H1 (cell line): ENCODE results near the gene NOP16. TPM values are rescaled to one million over a fixed set of nuclear protein-coding genes. Genes with fewer than 3 reads are reported as not detected.

Source experiments
- CTCF ChIA-PET: fragments of 300-600 bp; sonication (Branson Sonifier 250); formaldehyde crosslinking; loops from one replicate; lab custom pipeline; 2021; ENCODE audit not compliant: partially characterized antibody; lab: Charles Lee
- POLR2A ChIA-PET: fragments of 300-600 bp; sonication (Branson Sonifier 250); formaldehyde crosslinking; loops from one replicate; lab custom pipeline; 2021; ENCODE audit warnings: inconsistent platforms; ENCODE audit not compliant: partially characterized antibody; lab: Charles Lee
- DNase-seq, 2 experiments: peaks; one replicate each; pipeline versions ENCODE4 v3.0.0 to v3.0.0-alpha.2; 2010 to 2022; ENCODE audit warnings: low spot score in 2 of 2, low read depth in 1 of 2, mixed read lengths in 1 of 2
- FAIRE-seq: peaks from 2 replicates; lab custom pipeline; 2011; peaks lifted over from hg19 to GRCh38; lab: Jason Lieb, UNC
- H2AFZ ChIP-seq: 2 replicates; pipeline ENCODE4 v1.8.1; 2012; ENCODE audit warnings: low read length, inconsistent platforms
- H2AK5ac ChIP-seq: 2 replicates; pipeline ENCODE4 v1.6.1; 2013; ENCODE audit warnings: low read depth, low read length
- H2BK120ac ChIP-seq: replicated peaks from 2 replicates; pipeline ENCODE3; 2013; ENCODE audit warnings: low read depth, low read length, inconsistent platforms
- H2BK12ac ChIP-seq: 2 replicates; pipeline ENCODE4 v1.6.1; 2013; ENCODE audit warnings: low read depth, low read length
- H2BK15ac ChIP-seq: 2 replicates; pipeline ENCODE4 v1.6.1; 2013; ENCODE audit warnings: low read length
- H2BK20ac ChIP-seq: 2 replicates; pipeline ENCODE4 v1.6.1; 2013; ENCODE audit warnings: low read length
- H2BK5ac ChIP-seq: 2 replicates; pipeline ENCODE4 v1.6.1; 2013; ENCODE audit warnings: low read depth, low read length
- H3K14ac ChIP-seq: 2 replicates; pipeline ENCODE4 v1.6.1; 2013; ENCODE audit warnings: inconsistent platforms; ENCODE audit not compliant: insufficient read length
- H3K18ac ChIP-seq: 2 replicates; pipeline ENCODE4 v1.6.1; 2013; ENCODE audit warnings: low read length; ENCODE audit errors: extremely low read depth
- H3K23ac ChIP-seq: 2 replicates; pipeline ENCODE4 v1.6.1; 2013; ENCODE audit warnings: inconsistent platforms; ENCODE audit not compliant: insufficient read length
- H3K23me2 ChIP-seq: 2 replicates; pipeline ENCODE4 v1.6.1; 2013; ENCODE audit warnings: low read depth, low read length
- H3K27ac ChIP-seq: 2 replicates; pipeline ENCODE4 v1.6.1; 2011; ENCODE audit warnings: low read depth, low read length, inconsistent platforms
- H3K27me3 ChIP-seq, 4 experiments: replicated peaks in 1 of 4; 1 replicate in 1 of 4; 2 replicates in 3 of 4; pipeline versions ENCODE4 v1.6.1 to v1.8.1; 2011 to 2013; ENCODE audit warnings: low read length in 3 of 4, mild to moderate bottlenecking in 3 of 4, inconsistent platforms in 2 of 4, mixed read lengths in 2 of 4, moderate library complexity in 1 of 4; ENCODE audit not compliant: control insufficient read depth in 3 of 4, insufficient read depth in 3 of 4; ENCODE audit errors: extremely low read depth in 1 of 4
- H3K36me3 ChIP-seq, 4 experiments: 2 replicates each; pipeline versions ENCODE4 v1.6.1 to v1.8.1; 2011 to 2013; ENCODE audit warnings: mild to moderate bottlenecking in 4 of 4, low read length in 3 of 4, moderate library complexity in 2 of 4, control low read depth in 1 of 4, inconsistent platforms in 1 of 4; ENCODE audit not compliant: insufficient read depth in 4 of 4, control insufficient read depth in 2 of 4
- H3K4ac ChIP-seq: replicated peaks from 2 replicates; pipeline ENCODE3; 2013; ENCODE audit warnings: low read length, low read depth, mixed read lengths, inconsistent platforms; ENCODE audit not compliant: insufficient read length
- H3K4me1 ChIP-seq, 4 experiments: replicated peaks in 1 of 4; 1 replicate in 1 of 4; 2 replicates in 3 of 4; pipeline versions ENCODE4 v1.6.1 to v1.8.1; 2011 to 2013; ENCODE audit warnings: low read length in 3 of 4, inconsistent platforms in 2 of 4, mixed read lengths in 1 of 4; ENCODE audit not compliant: insufficient read depth in 4 of 4, control insufficient read depth in 3 of 4
- H3K4me2 ChIP-seq, 2 experiments: 2 replicates each; pipeline versions ENCODE4 v1.6.1 to v1.8.1; 2011 to 2013; ENCODE audit warnings: low read depth in 2 of 2, low read length in 2 of 2, control low read depth in 1 of 2, inconsistent platforms in 1 of 2, mild to moderate bottlenecking in 1 of 2; ENCODE audit not compliant: insufficient read depth in 1 of 2
- H3K4me3 ChIP-seq, 4 experiments: fragments of 200-600, 300-600 bp in 1 of 4; sonication (generic), shearing (Covaris generic), sonication (Bioruptor Twin) in 1 of 4; 2 replicates each; pipeline versions ENCODE4 v1.5.1 to v1.8.1; 2011 to 2016; ENCODE audit warnings: low read length in 4 of 4, low read depth in 3 of 4, control low read depth in 2 of 4, inconsistent platforms in 2 of 4, mild to moderate bottlenecking in 2 of 4, mixed read lengths in 1 of 4, moderate library complexity in 1 of 4; ENCODE audit not compliant: insufficient read depth in 2 of 4; ENCODE audit errors: extremely low read depth in 1 of 4
- H3K56ac ChIP-seq: replicated peaks from 2 replicates; pipeline ENCODE3; 2013; ENCODE audit warnings: low read depth, mild to moderate bottlenecking, mixed read lengths, low read length, inconsistent platforms; ENCODE audit not compliant: insufficient read length
- H3K79me1 ChIP-seq: 2 replicates; pipeline ENCODE4 v1.6.1; 2013; ENCODE audit warnings: low read depth, low read length, control low read depth
- H3K79me2 ChIP-seq, 2 experiments: 2 replicates each; pipeline versions ENCODE4 v1.6.1 to v1.8.1; 2012 to 2013; ENCODE audit warnings: low read length in 2 of 2, mild to moderate bottlenecking in 2 of 2, inconsistent platforms in 1 of 2; ENCODE audit not compliant: insufficient read depth in 2 of 2, control insufficient read depth in 1 of 2
- H3K9ac ChIP-seq, 4 experiments: replicated peaks in 1 of 4; 1 replicate in 1 of 4; 2 replicates in 3 of 4; pipeline versions ENCODE4 v1.6.1 to v1.8.1; 2011 to 2013; ENCODE audit warnings: low read depth in 3 of 4, low read length in 3 of 4, control low read depth in 2 of 4, mild to moderate bottlenecking in 2 of 4, moderate library complexity in 2 of 4, inconsistent platforms in 1 of 4; ENCODE audit errors: extremely low read depth in 1 of 4
- H3K9me3 ChIP-seq, 2 experiments: 2 replicates each; pipeline versions ENCODE4 v1.6.1 to v1.8.1; 2012 to 2013; ENCODE audit warnings: mild to moderate bottlenecking in 2 of 2, moderate library complexity in 2 of 2, control low read depth in 1 of 2, inconsistent platforms in 1 of 2, low read depth in 1 of 2, low read length in 1 of 2, mixed read lengths in 1 of 2; ENCODE audit not compliant: insufficient read depth in 2 of 2
- H4K20me1 ChIP-seq, 2 experiments: replicated peaks in 1 of 2; 2 replicates each; pipeline versions ENCODE3 to v1.8.1; 2011 to 2013; ENCODE audit warnings: inconsistent platforms in 2 of 2, low read length in 2 of 2, mild to moderate bottlenecking in 1 of 2; ENCODE audit not compliant: insufficient read depth in 2 of 2, control insufficient read depth in 1 of 2
- H4K5ac ChIP-seq: 2 replicates; pipeline ENCODE4 v1.6.1; 2013; ENCODE audit warnings: low read length, low read depth, mixed read lengths, inconsistent platforms; ENCODE audit not compliant: insufficient read length
- H4K8ac ChIP-seq: 2 replicates; pipeline ENCODE4 v1.8.0; 2013; ENCODE audit warnings: mild to moderate bottlenecking, moderate library complexity, low read length, inconsistent platforms; ENCODE audit not compliant: insufficient read depth; ENCODE audit errors: extremely low read depth
- H4K91ac ChIP-seq: replicated peaks from 2 replicates; pipeline ENCODE3; 2013; ENCODE audit warnings: low read length, mixed read lengths, inconsistent platforms; ENCODE audit not compliant: insufficient read length
- FOSL1 ChIP-seq: IDR thresholded peaks from 2 replicates; pipeline ENCODE4 v1.6.1; 2011; ENCODE audit warnings: mild to moderate bottlenecking, low read depth, low read length, moderate library complexity; ENCODE audit not compliant: insufficient read depth
- JUND ChIP-seq: IDR thresholded peaks from 2 replicates; pipeline ENCODE4 v1.6.1; 2011; ENCODE audit warnings: mild to moderate bottlenecking, improper control_type of control experiment, low read length
- RAD21 ChIP-seq, 2 experiments: IDR thresholded peaks in 1 of 2; conservative IDR thresholded peaks in 1 of 2; 2 replicates each; pipeline ENCODE4 v1.6.1; 2011; ENCODE audit warnings: low read depth in 2 of 2, low read length in 2 of 2, improper control_type of control experiment in 1 of 2, inconsistent platforms in 1 of 2, mild to moderate bottlenecking in 1 of 2, moderate library complexity in 1 of 2
- USF2 ChIP-seq: IDR thresholded peaks from 2 replicates; pipeline ENCODE4 v1.6.1; 2011; ENCODE audit warnings: low read length, improper control_type of control experiment
- YY1 ChIP-seq: IDR thresholded peaks from 2 replicates; pipeline ENCODE4 v1.6.1; 2011; ENCODE audit warnings: low read depth, mild to moderate bottlenecking, low read length
- WGBS, 2 experiments: shearing (Covaris generic) in 1 of 2; methylation state at CpG; one replicate each; pipeline versions ENCODE4 v1.1.6 to v1.1.7; 2013 to 2015; ENCODE audit warnings: low lambda C conversion rate in 2 of 2, mixed read lengths in 2 of 2, inconsistent platforms in 1 of 2, low coverage in 1 of 2, missing lambda C conversion rate in 1 of 2; ENCODE audit not compliant: insufficient replicate concordance in 2 of 2, insufficient coverage in 1 of 2, insufficient read length in 1 of 2; ENCODE audit errors: extremely low coverage in 1 of 2, missing lambda C conversion rate in 1 of 2; 5-methylcytosine and 5-hydroxymethylcytosine counted together
- polyA plus RNA-seq, 7 experiments: library from polyadenylated mRNA; depleted of rRNA in 3 of 7; stranded (reverse) in 5 of 7; unstranded in 2 of 7; fragments of >200 nt in 5 of 7; fragments of 200-250 nt in 2 of 7; gene quantifications; 1 replicate in 5 of 7; 2 replicates in 1 of 7; 4 replicates in 1 of 7; pipeline versions ENCODE4 v1.2.1 to v1.2.3, GENCODE V29; 2011 to 2013; ENCODE audit warnings: missing spikeins in 2 of 7, mixed read lengths in 2 of 7
- total RNA-seq: library from RNA; stranded (reverse); fragmentation: NEBNext Ultra II Directional; extraction: Animal tissue kit (Norgen Biotek cat#: 25700); gene quantifications from 2 replicates; pipeline ENCODE4 v1.2.1, GENCODE V29; 2021
- TF ChIP-seq, protein P1 (sequence below): IDR thresholded peaks from 2 replicates; pipeline ENCODE4 v1.6.1; 2012; ENCODE audit warnings: inconsistent platforms
- TF ChIP-seq, protein P2 (sequence below), 3 experiments: IDR thresholded peaks; 1 replicate in 2 of 3; 2 replicates in 1 of 3; pipeline versions ENCODE4 v1.5.1 to v1.6.1; 2011; ENCODE audit warnings: low read length in 3 of 3, mild to moderate bottlenecking in 3 of 3, inconsistent platforms in 2 of 3, low read depth in 1 of 3, moderate library complexity in 1 of 3; ENCODE audit not compliant: insufficient read depth in 1 of 3; ENCODE audit errors: control extremely low read depth in 1 of 3

NOP16 gene
- total and polyA plus RNA-seq, 2 of the 8 experiments (the other 6 are each of a cell fraction or from before 2014, with no cell fraction given), result 46.9 to 65.2 TPM

DNA sequence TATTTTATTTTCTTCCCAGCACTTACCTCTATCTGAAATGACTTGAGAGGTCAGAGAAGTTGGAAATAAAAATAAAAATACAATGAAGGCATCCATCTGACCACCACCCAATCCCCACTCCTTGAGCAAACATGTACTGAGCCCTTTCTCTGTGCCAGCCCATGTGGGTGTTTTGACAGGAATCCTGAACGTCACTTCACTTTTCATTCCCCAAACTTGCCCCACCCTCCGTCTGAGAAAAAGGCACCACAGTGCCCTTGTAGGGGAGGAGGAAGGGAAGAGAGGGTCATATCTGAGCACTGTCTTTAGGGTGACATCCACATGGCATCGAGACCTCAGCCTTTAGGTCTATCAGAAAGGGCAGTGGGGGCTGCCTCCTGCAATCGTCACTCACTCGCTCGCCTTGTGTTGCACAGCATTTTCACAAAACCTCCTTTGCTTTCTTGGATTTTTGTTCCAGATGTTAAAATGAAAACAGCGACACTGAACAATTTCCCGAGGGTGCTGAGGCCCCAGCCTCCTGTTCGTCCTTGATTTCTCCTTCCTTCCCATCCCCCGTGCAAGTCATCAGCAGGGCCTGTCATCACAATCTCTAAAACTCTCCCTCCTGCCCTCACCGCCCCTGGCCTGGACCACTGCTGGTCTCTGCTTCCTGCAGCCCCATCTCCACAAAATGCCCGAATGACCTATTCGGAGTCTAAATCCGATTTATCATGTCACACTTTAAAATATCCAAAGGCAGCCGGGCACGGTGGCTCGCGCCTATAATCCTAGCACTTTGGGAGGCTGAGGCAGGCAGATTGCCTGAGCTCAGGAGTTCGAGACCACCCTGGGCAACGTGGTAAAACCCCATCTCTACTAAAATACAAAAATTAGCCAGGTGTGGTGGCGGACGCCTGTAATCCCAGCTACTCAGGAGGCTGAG is 13.1 kb upstream of the NOP16 start:
- Histone ChIP-seq H2BK5ac (no peak overlapping the region), H3K27ac (no peak overlapping the region), H2BK20ac (no peak overlapping the region), H2BK15ac (no peak overlapping the region), H3K23ac (no peak overlapping the region), H4K20me1 (no peaks in the 10 kb centered on the region), H4K8ac (no peak overlapping the region), H3K36me3 (no peaks in the 10 kb centered on the region), H3K4me3 (no peak overlapping the region), H3K79me1 (no peaks in the 10 kb centered on the region), H3K4me2 (no peak overlapping the region), H3K27me3 (no peaks in the 10 kb centered on the region), H3K23me2 (no peaks in the 10 kb centered on the region), H3K18ac (no peak overlapping the region), H4K91ac (no peak overlapping the region), H2AK5ac (no peak overlapping the region), H2BK12ac (no peak overlapping the region), H4K5ac (no peak overlapping the region), H2AFZ (no peak overlapping the region), H3K9ac (no peak overlapping the region), H3K9me3 (no peaks in the 10 kb centered on the region), H3K14ac (no peak overlapping the region), H3K56ac (no peak overlapping the region), H3K4ac (no peak overlapping the region), H3K4me1 (no peaks in the 10 kb centered on the region; a peak in 1 of 7 replicates), H2BK120ac (no peak overlapping the region), H3K79me2 (no peaks in the 10 kb centered on the region)
- 88% methylated on average over 22 of the region's 22 CpGs; no CpG with 5 or more reads in 1 of the 2 experiments for WGBS, 2 experiments
- ChIA-PET POLR2A (interaction anchor here (0.7 to 7.7 kb wide), 3 partner anchors 10 to 681 kb away, joined by 3 to 57 read pairs (median 3); partner anchors contain the start of genes HIGD2A and NOP16), CTCF (interaction anchor here (1.1 kb wide), 1 partner anchor 9 kb away, joined by 3 read pairs; no protein-coding TSS in a partner anchor)
- no peak for DNase-seq
- no peak for FAIRE-seq
- TF ChIP-seq JUND (no peak), RAD21 (IDR thresholded peaks at IDR 0.05 in 1 of 2, conservative IDR thresholded peaks at IDR 0.05 in 1 of 2; ENCODE audit: low read depth in 2 of 2, low read length in 2 of 2) (no peak), YY1 (no peak), USF2 (no peak), FOSL1 (no peak)
- TF ChIP-seq, protein P1, sequence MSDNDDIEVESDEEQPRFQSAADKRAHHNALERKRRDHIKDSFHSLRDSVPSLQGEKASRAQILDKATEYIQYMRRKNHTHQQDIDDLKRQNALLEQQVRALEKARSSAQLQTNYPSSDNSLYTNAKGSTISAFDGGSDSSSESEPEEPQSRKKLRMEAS, result no peak
- TF ChIP-seq, protein P2, sequence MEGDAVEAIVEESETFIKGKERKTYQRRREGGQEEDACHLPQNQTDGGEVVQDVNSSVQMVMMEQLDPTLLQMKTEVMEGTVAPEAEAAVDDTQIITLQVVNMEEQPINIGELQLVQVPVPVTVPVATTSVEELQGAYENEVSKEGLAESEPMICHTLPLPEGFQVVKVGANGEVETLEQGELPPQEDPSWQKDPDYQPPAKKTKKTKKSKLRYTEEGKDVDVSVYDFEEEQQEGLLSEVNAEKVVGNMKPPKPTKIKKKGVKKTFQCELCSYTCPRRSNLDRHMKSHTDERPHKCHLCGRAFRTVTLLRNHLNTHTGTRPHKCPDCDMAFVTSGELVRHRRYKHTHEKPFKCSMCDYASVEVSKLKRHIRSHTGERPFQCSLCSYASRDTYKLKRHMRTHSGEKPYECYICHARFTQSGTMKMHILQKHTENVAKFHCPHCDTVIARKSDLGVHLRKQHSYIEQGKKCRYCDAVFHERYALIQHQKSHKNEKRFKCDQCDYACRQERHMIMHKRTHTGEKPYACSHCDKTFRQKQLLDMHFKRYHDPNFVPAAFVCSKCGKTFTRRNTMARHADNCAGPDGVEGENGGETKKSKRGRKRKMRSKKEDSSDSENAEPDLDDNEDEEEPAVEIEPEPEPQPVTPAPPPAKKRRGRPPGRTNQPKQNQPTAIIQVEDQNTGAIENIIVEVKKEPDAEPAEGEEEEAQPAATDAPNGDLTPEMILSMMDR (IDR thresholded peaks at IDR 0.05; ENCODE audit: control extremely low read depth in 1 of 3, insufficient read depth in 1 of 3, low read depth in 1 of 3, low read length in 3 of 3), result no peak
